ENCODE data around the gene GNAO1.

GNAO1 gene

DNA sequence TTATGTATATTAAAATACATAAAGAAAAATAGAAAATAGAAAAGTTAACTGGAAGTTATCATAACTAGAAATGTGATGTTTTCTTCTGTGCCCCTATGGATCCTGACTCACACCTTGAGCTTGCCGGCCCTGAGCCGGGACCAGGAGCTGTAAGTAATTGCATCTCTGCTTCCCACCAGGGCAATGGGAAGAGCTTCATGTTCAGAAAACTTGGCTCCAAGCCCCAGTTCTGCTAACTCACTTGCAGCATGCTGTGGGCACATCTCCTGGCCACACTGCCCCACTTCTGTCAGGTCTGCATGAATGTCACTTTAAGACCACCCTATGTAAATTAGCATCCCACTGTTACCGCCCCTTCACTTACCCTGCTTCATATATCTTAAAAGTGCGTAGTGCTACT lies 37.2 kb downstream of the GNAO1 start:
- DNase-seq (ENCODE audit: low read depth in 1 of 2, low spot score in 1 of 2), result no peak
- in situ Hi-C loops (cut with HindIII; ENCODE audit: low pct_unique_long_range_greater_than_20kb, low sequenced_read_pairs), result no loop called here
- no peak for TF ChIP-seq JUND (IDR thresholded peaks at IDR 0.05; ENCODE audit: low read depth)

DNA sequence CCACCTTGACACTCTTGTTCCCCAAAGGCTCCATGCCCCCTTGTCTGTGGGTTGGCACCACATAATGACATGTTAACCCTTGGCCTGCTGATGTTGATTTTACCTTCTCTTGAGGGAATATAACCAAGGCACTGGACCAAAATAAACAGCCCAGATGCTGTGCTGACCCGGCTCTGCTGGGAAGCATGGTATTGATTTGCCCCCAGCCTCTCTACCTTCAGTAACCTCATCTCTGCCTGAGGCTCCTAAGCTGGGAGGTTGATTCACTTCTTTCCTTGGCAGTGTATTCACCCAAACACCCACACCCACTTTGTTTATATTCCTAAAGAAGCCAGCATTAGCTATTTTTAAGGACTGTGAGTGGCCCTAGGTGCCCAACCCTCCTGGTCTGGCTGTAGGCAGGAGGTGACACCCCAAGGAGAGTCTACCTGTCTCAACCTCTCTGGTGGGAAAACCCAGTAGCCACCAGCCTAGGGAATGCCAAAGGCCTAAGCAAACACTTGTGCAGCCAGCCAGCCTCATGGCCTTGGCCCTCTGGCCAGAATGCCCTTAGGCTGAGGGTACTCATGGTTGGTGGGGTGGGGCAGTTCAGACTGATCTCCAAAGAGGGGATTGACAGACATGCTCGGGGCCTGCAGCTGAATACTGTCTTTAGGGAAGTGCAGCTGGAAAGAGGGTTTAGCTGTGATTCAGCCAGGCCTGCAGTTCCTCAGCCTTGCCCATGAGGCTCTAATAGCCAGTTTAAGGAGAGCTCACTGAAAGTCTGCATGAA lies 42.7 kb downstream of the GNAO1 start:
- no peak for TF ChIP-seq JUND (IDR thresholded peaks at IDR 0.05; ENCODE audit: low read depth)
- no peak for DNase-seq (ENCODE audit: low read depth in 1 of 2, low spot score in 1 of 2)
- in situ Hi-C loops (cut with HindIII; ENCODE audit: low pct_unique_long_range_greater_than_20kb, low sequenced_read_pairs), result no loop called here

DNA sequence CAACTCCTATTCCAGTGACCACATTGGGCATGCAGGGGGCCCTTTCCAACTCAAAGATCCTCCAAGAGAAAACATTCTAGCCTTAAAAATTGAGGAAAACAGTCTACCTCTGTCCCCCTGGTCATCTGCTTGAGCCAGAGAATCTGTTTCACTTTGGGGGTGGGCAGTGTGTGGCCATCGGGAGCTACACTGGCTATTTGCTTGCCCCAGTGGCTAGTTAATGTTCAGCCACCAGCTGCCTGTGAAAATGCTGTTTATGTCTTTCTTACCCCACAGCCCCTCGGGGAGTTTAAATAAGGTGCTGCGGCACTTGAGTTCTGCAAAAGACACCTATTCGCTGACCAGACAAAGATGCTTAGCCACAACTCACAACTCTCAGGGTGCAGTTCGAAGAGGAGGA lies 43.4 kb downstream of the GNAO1 start:
- no peak for DNase-seq (ENCODE audit: low read depth in 1 of 2, low spot score in 1 of 2)
- no peak for TF ChIP-seq JUND (IDR thresholded peaks at IDR 0.05; ENCODE audit: low read depth)
- in situ Hi-C loops (cut with HindIII; ENCODE audit: low pct_unique_long_range_greater_than_20kb, low sequenced_read_pairs), result no loop called here

DNA sequence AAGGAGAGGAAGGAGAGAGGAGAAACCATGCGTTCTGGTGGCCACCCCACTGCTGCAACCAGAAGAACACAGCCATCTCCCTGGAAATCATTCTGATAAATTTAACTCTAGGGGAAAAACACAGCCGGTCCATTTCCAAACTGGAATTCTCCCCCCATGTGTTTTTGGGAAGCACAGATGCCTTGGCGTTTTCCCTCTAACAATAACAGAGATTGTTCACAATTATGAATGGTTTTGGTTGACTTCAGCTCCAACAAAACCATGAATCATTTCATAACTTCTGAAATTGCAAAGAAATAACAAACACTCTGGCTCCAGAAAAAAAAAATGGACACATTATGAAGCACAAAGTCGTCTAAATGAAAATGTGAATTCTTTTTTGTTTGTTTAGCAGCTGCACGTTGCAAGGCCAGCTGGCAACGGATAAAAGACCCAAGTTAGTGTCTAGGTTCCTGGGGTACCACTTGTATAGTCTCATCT lies 46.2 kb downstream of the GNAO1 start:
- in situ Hi-C loops (cut with HindIII; ENCODE audit: low pct_unique_long_range_greater_than_20kb, low sequenced_read_pairs), result no loop called here
- no peak for DNase-seq (ENCODE audit: low read depth in 1 of 2, low spot score in 1 of 2)
- no peak for TF ChIP-seq JUND (IDR thresholded peaks at IDR 0.05; ENCODE audit: low read depth)

DNA sequence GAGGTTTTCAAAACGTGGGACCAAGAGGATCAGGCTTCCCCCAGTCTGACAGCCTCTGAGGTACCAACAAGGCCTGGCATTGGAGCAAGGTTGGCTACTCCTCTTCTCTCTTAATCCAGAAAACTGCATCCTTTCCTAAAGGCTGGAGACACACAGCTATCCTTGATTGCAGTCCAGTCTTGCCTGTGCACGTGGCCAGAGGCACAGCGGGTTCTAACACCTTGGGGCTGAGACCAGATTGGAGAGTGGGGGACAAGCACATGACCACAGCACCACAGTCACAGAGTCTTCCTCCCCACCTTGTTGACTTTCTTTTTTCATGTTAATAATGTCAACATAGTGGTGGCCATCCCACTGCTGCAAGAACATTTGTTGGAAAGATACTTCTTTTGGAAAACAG lies 46.9 kb downstream of the GNAO1 start:
- no peak for DNase-seq (ENCODE audit: low read depth in 1 of 2, low spot score in 1 of 2)
- in situ Hi-C loops (cut with HindIII; ENCODE audit: low pct_unique_long_range_greater_than_20kb, low sequenced_read_pairs), result no loop called here
- TF ChIP-seq JUND (IDR thresholded peaks at IDR 0.05; ENCODE audit: low read depth), result no peak

DNA sequence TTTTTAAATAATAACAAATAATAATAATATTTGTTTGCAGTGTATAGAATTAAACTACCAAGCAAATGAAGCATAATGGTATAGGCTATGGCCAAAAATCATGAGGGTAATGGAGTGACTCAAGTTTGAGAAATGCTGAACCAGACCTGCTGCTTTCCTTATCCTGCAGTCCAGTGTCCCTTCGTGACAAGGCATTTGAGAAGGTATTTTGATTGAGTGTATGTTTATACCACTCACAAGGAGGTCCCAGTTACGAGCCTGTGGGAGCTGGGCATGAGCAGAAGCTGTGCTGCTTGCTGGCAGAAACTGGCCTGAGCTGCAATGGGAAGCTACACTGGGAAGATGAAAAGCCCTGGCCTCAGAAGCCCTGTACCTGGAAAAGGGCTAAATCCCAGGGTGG lies 50.3 kb downstream of the GNAO1 start:
- in situ Hi-C loops (cut with HindIII; ENCODE audit: low pct_unique_long_range_greater_than_20kb, low sequenced_read_pairs), result no loop called here
- no peak for DNase-seq (ENCODE audit: low read depth in 1 of 2, low spot score in 1 of 2)
- TF ChIP-seq JUND (IDR thresholded peaks at IDR 0.05; ENCODE audit: low read depth), result no peak

DNA sequence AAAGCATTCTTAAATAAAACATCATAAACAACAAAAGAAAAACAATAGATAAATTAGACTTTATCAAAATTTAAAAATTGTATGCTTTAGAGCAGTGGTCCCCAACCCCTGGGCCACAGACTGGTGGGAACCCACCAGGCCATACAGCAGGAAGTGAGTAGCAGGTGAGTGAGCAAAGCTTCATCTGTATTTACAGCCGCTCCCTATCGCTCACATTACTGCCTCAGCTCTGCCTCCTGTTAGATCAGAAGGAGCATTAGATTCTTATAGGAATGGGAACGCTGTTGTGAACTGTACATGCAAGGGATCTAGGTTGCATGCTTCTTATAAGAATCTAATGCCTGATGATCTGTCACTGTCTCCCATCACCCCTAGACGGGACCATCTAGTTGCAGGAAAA lies 51.5 kb downstream of the GNAO1 start:
- in situ Hi-C loops (cut with HindIII; ENCODE audit: low pct_unique_long_range_greater_than_20kb, low sequenced_read_pairs), result no loop called here
- TF ChIP-seq JUND (IDR thresholded peaks at IDR 0.05; ENCODE audit: low read depth), result no peak
- DNase-seq (ENCODE audit: low read depth in 1 of 2, low spot score in 1 of 2), result no peak

DNA sequence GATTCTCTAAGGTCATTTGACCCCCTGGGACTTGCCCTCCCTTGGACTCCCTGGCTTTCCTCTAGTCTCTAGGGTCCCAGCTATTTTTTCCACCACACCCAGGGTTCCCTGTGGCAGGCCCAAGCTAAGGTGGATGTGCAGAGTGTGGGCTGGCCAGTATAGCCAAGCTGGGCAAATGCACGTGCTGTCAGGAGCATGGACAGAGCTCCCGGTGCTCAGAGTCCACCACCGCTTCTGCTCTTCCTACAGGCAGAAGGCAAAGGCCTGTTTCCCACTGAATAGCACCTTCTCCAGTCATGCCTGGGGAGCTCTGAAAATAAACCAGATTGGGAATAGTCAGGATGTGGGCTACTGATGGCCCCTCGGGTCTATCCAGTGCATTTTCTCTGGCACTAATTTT lies 53.3 kb downstream of the GNAO1 start:
- no peak for TF ChIP-seq JUND (IDR thresholded peaks at IDR 0.05; ENCODE audit: low read depth)
- no peak for DNase-seq (ENCODE audit: low read depth in 1 of 2, low spot score in 1 of 2)
- in situ Hi-C loops (cut with HindIII; ENCODE audit: low pct_unique_long_range_greater_than_20kb, low sequenced_read_pairs), result no loop called here

DNA sequence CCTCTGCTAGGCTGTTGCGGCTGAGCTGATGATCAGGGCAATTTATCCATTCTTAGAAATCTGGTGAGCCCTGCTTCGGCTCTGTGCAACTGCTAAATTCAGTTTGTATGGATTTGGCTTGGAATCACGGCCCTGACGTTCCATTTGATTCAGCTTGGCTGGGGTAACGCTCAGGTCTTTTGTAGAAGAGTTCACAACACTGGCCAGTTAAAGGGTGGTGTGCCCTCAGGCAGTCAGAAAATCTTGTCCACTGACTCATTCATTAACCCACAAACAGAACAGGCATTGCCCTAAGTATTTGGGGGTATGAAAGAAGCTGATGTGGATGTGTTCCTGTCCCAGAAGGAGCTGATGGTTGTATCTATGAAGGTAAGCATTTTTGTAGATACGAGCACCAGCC lies 53.9 kb downstream of the GNAO1 start:
- TF ChIP-seq JUND (IDR thresholded peaks at IDR 0.05; ENCODE audit: low read depth), result no peak
- peak in 1 of 2 experiments; percentile 11 for DNase-seq (ENCODE audit: low read depth in 1 of 2, low spot score in 1 of 2)
- in situ Hi-C loops (cut with HindIII; ENCODE audit: low pct_unique_long_range_greater_than_20kb, low sequenced_read_pairs), result no loop called here

DNA sequence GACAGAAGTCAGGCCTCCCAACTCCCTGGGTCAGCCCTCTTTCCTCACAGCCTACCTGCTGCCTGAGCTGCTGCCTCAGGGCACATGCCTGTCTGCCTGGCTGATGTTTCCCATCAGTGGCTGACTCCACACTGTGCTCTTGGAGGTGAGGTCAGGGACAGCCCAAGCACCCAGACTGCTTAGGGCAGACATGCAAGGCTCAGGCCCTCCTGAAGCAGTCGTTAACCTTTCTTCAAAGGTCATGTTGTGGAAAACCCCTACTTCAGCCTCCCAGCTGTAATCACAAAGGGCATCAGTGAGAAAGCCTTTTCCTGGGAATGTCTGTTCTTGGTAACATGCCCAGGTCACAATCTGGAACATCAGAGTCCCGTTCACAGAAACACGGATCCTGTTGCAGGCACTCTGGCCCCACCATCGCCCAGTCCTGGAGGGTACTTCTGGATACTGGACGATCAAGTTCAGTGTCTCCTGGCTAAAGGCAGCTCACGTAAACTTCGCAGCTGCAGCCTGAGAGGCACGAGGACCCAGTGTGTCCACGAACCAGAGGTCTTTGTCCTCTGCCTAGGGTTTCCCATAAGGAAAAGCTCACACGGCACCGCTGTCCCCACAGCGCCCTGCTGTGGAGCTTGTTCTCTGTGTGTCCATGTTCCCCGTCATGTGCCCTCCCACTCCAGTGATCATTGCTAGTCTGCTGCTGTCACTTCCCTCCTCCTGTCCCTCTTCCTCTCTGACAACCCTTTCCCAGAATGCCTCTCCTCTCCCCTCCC lies 54.9 kb downstream of the GNAO1 start:
- TF ChIP-seq JUND (IDR thresholded peaks at IDR 0.05; ENCODE audit: low read depth), result no peak
- in situ Hi-C loops (cut with HindIII; ENCODE audit: low pct_unique_long_range_greater_than_20kb, low sequenced_read_pairs), result no loop called here
- peak in 1 of 2 experiments; percentile 44 for DNase-seq (ENCODE audit: low read depth in 1 of 2, low spot score in 1 of 2)

DNA sequence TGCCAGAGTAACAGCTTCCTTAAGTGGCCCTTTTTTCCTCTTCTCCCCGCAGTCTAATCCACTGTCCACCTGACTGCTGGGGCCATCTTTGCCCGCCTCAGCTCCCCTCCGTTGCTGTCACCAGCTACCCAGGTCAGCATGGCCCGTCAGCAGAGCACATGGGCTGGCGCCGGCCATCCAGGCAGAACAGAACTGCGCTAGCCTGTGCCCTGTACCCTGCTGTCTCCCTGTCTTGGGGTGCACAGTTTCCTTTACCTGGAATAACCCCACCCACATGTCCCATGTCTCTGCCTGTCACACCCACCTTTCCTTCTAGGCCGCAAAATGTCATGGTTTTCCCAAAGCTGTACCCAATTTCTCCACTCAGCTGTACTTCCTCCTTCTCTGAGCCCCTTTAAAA lies 55.7 kb downstream of the GNAO1 start:
- in situ Hi-C loops (cut with HindIII; ENCODE audit: low pct_unique_long_range_greater_than_20kb, low sequenced_read_pairs), result no loop called here
- DNase-seq (ENCODE audit: low read depth in 1 of 2, low spot score in 1 of 2), result no peak
- TF ChIP-seq JUND (IDR thresholded peaks at IDR 0.05; ENCODE audit: low read depth), result no peak

DNA sequence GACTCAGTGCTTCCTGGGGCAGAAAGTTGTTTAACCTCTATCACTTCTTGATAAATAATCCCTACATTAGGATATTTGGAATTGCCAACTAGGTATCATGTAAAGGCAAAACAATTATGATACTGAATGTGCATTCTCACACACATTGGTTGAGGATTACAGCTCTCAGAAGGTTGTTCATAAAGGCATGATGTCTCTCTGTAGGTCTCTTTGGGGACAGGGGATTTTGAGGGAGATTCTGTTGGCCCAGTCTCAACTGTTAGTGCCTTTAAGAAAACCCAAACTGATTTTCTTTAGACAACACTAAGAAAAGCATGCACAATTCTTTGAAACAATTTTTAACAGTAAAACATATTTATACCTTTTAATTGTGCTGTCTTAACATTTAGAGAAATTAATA lies 56.5 kb downstream of the GNAO1 start:
- no peak for TF ChIP-seq JUND (IDR thresholded peaks at IDR 0.05; ENCODE audit: low read depth)
- in situ Hi-C loops (cut with HindIII; ENCODE audit: low pct_unique_long_range_greater_than_20kb, low sequenced_read_pairs), result no loop called here
- DNase-seq (ENCODE audit: low read depth in 1 of 2, low spot score in 1 of 2), result no peak

DNA sequence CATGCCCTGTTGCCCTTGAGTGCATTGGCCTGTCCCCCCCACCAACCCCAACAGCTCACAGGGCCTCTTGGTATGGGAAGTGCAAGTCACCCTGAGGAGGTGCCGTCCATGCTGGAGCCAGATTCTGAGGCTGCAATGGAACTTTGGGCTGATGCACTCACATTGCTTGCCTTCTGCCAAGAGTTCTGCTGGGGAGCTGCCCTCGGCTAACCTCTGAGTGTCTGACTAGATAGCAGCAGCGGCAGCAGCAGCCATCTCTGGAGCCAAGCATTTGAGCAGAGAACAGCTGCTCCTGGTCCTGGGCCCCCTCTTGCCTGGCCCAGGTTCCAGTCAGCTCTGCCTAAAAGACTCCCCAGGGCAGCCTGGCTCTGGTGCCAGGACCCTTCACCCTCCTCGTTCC lies 61.5 kb downstream of the GNAO1 start:
- no peak for TF ChIP-seq JUND (IDR thresholded peaks at IDR 0.05; ENCODE audit: low read depth)
- in situ Hi-C loops (cut with HindIII; ENCODE audit: low pct_unique_long_range_greater_than_20kb, low sequenced_read_pairs), result no loop called here

More for the DNA sequence above, 61.5 kb downstream of the GNAO1 start:
- DNase-seq (ENCODE audit: low read depth in 1 of 2, low spot score in 1 of 2), result no peak
